AG04449 (cell line): ENCODE results near the gene HAVCR2.

Source experiments
- CTCF ChIA-PET: fragments of 350-600 bp; formaldehyde crosslinking; extraction: SDS; loops from one replicate; lab custom pipeline; 2021; ENCODE audit warnings: antibody characterized with exemption; lab: Yijun Ruan, JAX
- POLR2A ChIA-PET: fragments of 400-600, 350-600 bp; formaldehyde crosslinking; extraction: SDS; loops from one replicate; lab custom pipeline; 2020; ENCODE audit warnings: antibody characterized with exemption, inconsistent platforms; lab: Yijun Ruan, JAX
- DNase-seq: peaks from one replicate; pipeline ENCODE4 v3.0.0-alpha.2; 2010; ENCODE audit warnings: low read depth, low spot score
- H3K4me3 ChIP-seq: 2 replicates; pipeline ENCODE4 v1.5.1; 2011; ENCODE audit warnings: low read depth, mild to moderate bottlenecking, control low read depth, low read length
- TF ChIP-seq, protein P1 (sequence below): IDR thresholded peaks from one replicate; pipeline ENCODE4 v1.5.1; 2011; ENCODE audit warnings: mild to moderate bottlenecking, moderate library complexity, low read length, control low read depth, inconsistent platforms; ENCODE audit not compliant: insufficient read depth; ENCODE audit errors: missing control alignments

Gene HAVCR2

DNA sequence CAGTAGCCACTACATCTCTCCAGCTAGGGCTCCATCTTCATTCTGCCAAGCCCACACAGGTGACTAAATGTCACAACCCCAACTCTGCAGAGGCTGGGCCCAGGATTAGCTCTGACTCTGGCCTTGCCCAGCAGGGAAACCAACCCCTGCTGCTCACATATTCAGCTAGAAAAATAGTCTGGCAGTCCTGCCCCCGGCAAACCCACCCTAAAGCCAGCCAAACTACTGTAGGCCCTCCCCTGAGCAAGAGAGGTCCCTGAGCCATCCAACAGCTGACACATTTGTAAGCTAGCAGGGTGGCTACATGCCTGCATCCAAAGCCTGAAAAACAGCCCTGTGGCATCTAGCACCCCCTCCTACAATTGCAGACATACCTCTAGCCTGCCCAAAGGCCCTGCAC is 11.3 kb upstream of the HAVCR2 start:
- CTCF ChIA-PET: no interaction called here
- H3K4me3 ChIP-seq: no peak overlapping the region
- POLR2A ChIA-PET: no interaction called here
- no peak for DNase-seq
- TF ChIP-seq, protein P1, sequence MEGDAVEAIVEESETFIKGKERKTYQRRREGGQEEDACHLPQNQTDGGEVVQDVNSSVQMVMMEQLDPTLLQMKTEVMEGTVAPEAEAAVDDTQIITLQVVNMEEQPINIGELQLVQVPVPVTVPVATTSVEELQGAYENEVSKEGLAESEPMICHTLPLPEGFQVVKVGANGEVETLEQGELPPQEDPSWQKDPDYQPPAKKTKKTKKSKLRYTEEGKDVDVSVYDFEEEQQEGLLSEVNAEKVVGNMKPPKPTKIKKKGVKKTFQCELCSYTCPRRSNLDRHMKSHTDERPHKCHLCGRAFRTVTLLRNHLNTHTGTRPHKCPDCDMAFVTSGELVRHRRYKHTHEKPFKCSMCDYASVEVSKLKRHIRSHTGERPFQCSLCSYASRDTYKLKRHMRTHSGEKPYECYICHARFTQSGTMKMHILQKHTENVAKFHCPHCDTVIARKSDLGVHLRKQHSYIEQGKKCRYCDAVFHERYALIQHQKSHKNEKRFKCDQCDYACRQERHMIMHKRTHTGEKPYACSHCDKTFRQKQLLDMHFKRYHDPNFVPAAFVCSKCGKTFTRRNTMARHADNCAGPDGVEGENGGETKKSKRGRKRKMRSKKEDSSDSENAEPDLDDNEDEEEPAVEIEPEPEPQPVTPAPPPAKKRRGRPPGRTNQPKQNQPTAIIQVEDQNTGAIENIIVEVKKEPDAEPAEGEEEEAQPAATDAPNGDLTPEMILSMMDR: no peak

DNA sequence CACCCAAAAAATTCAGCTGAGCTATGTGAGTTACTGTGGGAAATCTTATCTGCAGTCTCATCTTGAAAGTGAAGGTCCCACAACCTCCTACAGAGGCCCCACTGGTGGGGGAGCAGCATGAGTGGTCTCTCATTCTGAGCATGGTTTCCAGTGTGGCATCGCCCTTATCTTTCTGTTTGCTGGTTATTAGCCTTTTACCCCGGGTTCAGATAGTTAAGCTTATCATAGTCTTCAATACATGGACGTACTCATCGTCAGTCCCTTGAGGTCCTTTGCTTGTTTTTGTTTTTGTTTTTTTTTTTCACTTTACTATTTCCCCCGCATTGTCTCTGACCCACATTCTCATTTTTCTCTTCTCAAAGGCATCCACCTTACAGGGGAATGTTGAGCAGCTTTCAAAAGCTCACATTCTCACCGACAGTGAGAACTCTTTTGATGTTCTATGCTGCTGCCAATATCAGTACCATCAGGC is 7.7 kb upstream of the HAVCR2 start:
- POLR2A ChIA-PET: no interaction called here
- no peak overlapping the region for H3K4me3 ChIP-seq
- no peak for DNase-seq
- TF ChIP-seq, protein P1: no peak
- CTCF ChIA-PET: interaction anchor here (2.0 kb wide), 1 partner anchor 16 kb away, joined by 8 read pairs; no protein-coding TSS in a partner anchor

DNA sequence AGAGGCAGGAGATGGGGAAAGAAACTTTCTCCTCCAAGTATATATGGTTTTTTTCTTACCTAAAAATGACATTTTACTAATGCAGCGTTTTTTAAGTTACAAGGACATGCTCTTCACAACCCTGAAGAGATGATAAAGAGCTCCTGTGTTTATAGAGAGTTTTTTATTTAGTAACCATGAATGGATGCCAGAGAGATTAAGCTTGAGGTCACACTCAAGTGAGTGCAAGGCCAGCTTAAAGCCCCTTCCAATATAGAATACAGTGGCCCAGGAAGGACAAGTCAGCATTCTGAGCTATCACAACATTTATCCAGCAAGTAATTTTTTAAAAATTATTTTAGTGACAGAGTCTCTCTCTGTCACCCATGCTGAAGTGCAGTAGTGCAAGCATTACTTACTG is 6.7 kb upstream of the HAVCR2 start:
- no peak for DNase-seq
- no peak overlapping the region for H3K4me3 ChIP-seq
- TF ChIP-seq, protein P1: no peak
- CTCF ChIA-PET: interaction anchor here (2.0 kb wide), 1 partner anchor 17 kb away, joined by 8 read pairs; no protein-coding TSS in a partner anchor
- POLR2A ChIA-PET: no interaction called here

DNA sequence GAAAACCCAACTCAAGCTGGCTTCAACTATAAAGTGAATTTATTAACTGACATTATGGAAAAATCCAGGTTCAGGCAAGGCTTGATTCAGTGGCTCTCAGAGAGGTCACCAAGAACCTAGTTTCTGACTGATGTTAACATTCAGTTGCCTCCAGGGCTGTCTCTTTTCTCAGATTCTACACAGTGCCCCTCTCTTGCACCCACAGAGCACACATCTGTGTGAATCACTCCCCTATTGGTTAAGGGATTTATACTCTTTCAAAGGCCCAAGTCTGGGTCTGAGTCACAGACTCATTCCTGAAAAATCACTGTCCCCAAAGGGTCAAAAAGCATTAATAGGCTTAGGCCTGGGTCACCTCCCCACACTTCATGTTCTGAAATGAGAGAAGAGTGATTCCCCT is 6.2 kb upstream of the HAVCR2 start:
- DNase-seq: no peak
- H3K4me3 ChIP-seq: no peak overlapping the region
- POLR2A ChIA-PET: no interaction called here
- TF ChIP-seq, protein P1: no peak
- CTCF ChIA-PET: interaction anchor here (2.0 kb wide), 1 partner anchor 17 kb away, joined by 8 read pairs; no protein-coding TSS in a partner anchor

DNA sequence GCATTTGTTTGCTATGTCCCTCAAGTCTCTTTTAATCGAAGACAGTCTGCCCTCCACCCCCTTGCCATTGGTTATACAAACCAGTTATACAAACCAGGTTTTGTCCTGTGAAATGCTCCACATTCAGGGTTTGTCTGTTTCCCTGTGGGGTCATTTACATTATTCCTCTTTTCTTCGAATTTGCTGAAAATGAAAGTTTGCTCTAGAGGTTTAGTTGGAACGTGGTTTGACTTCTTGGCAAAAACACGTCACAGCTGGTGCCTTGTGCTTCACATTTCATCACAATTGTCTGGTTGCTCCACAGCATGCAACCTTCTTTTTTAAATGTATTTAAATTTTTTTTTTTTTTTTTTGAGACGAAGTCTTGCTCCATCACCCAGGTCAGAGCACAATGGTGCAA is 4.2 kb upstream of the HAVCR2 start:
- CTCF ChIA-PET: no interaction called here
- POLR2A ChIA-PET: no interaction called here
- DNase-seq: no peak
- TF ChIP-seq, protein P1: no peak
- H3K4me3 ChIP-seq: no peak overlapping the region

DNA sequence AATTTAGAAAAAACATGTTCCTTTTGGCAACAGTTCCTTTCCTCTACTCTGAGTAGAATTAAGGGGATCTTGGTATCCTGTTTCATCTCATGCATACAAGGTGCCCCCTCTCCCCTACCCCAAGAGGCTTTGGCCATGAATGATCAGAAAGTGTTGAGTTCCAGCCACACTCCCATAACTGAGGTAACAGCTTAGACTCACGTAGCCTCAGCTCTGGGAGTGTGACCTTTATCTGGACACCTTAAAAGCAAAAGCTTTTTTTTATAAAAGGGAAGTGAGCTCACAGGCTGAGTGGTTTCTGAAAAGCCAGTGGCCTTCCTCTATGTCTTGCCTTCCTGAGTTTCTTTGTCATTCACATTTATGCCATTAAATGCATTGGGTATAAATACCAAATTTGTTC is 900 bp upstream of the HAVCR2 start:
- H3K4me3 ChIP-seq: no peak overlapping the region
- CTCF ChIA-PET: no interaction called here
- TF ChIP-seq, protein P1: no peak
- POLR2A ChIA-PET: no interaction called here
- no peak for DNase-seq
